Measurements from ENCODE around the gene CYP2J2. TPM values are rescaled to one million over a fixed set of nuclear protein-coding genes. Genes with fewer than 3 reads are reported as not detected.

CYP2J2 gene
- total RNA-seq, 2 experiments from 2014 or later = not detected

GRCh38 chr1:59967780-59968179 lies 41.2 kb upstream of the CYP2J2 start:
- no peak overlapping the region for H3K27ac ChIP-seq (ENCODE audit: low read depth, low read length, poor library complexity, severe bottlenecking)
- DNase-seq (ENCODE audit: low spot score) = no peak
- no peaks in the 10 kb centered on the region for H3K4me1 ChIP-seq (ENCODE audit: insufficient read depth, low read length, poor library complexity, severe bottlenecking)
- CTCF ChIA-PET (ENCODE audit: unreplicated experiment) = no interaction called here
- POLR2A ChIA-PET = interaction anchor here (0.9 kb wide), 1 partner anchor 12 kb away, joined by 3 read pairs; no protein-coding TSS in a partner anchor
- no peak overlapping the region for H3K4me3 ChIP-seq (ENCODE audit: low read depth, low read length, poor library complexity, severe bottlenecking)
- no peaks in the 10 kb centered on the region for H3K79me2 ChIP-seq (ENCODE audit: insufficient read depth, low read depth, low read length)
- H3K9me2 ChIP-seq (ENCODE audit: insufficient read depth, low read length) = no peaks in the 10 kb centered on the region
- no peaks in the 10 kb centered on the region for H4K20me1 ChIP-seq (ENCODE audit: insufficient read depth, low read length)
- intact Hi-C loops (cut with micrococcal nuclease; ENCODE audit: unreplicated experiment) = no loop called here
- H2AFZ ChIP-seq (ENCODE audit: low read length) = no peak overlapping the region
- no peak for TF ChIP-seq EZH2phosphoT487 (IDR thresholded peaks at IDR 0.05; ENCODE audit: borderline replicate concordance, low read depth, low read length)
- TF ChIP-seq, protein P1, sequence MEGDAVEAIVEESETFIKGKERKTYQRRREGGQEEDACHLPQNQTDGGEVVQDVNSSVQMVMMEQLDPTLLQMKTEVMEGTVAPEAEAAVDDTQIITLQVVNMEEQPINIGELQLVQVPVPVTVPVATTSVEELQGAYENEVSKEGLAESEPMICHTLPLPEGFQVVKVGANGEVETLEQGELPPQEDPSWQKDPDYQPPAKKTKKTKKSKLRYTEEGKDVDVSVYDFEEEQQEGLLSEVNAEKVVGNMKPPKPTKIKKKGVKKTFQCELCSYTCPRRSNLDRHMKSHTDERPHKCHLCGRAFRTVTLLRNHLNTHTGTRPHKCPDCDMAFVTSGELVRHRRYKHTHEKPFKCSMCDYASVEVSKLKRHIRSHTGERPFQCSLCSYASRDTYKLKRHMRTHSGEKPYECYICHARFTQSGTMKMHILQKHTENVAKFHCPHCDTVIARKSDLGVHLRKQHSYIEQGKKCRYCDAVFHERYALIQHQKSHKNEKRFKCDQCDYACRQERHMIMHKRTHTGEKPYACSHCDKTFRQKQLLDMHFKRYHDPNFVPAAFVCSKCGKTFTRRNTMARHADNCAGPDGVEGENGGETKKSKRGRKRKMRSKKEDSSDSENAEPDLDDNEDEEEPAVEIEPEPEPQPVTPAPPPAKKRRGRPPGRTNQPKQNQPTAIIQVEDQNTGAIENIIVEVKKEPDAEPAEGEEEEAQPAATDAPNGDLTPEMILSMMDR (conservative IDR thresholded peaks at IDR 0.05; ENCODE audit: low read length) = no peak
- no peaks in the 10 kb centered on the region for H3K36me3 ChIP-seq (ENCODE audit: insufficient read depth, low read length)
- no peaks in the 10 kb centered on the region for H3K9me3 ChIP-seq (ENCODE audit: low read length)
- no TSS peak for BruUV-seq (replicated peaks)
- H3K4me2 ChIP-seq (ENCODE audit: low read length) = no peak overlapping the region

DNA sequence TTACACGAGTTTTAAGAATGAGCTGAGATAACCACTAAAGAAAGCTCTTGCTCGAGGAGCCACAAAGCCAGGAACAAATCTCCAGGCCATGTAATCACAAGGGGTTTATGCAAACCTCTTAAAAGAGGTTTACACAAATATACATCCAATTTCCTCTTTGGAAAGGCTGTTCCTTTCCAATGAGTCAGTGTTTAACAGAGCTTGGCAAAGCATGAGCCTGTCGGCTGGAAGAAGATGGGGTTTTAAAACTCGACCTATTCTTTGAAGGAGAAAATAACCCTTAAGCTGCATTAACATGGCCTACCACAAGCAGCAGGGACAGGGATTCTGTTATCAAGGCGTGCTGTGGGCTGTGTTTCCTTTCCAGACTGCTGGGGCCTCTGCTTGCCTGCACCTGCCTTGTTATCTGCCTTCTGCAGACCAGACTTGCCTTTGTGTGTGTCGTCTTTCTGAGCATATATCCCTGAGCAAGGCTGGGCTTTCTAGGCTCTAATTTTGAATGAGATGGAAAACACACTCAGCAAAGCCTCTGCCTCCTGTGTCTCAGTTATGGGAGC lies 40.6 kb upstream of the CYP2J2 start:
- no peak overlapping the region for H3K4me3 ChIP-seq (ENCODE audit: low read depth, low read length, poor library complexity, severe bottlenecking)
- ChIA-PET CTCF (ENCODE audit: unreplicated experiment) (no interaction called here), POLR2A (interaction anchor here (0.9 kb wide), 1 partner anchor 13 kb away, joined by 3 read pairs; no protein-coding TSS in a partner anchor)
- H3K9me3 ChIP-seq (ENCODE audit: low read length) = no peaks in the 10 kb centered on the region
- H3K4me2 ChIP-seq (ENCODE audit: low read length) = no peak overlapping the region
- H4K20me1 ChIP-seq (ENCODE audit: insufficient read depth, low read length) = no peaks in the 10 kb centered on the region
- H3K4me1 ChIP-seq (ENCODE audit: insufficient read depth, low read length, poor library complexity, severe bottlenecking) = no peaks in the 10 kb centered on the region
- no TSS peak for BruUV-seq (replicated peaks)
- no peaks in the 10 kb centered on the region for H3K36me3 ChIP-seq (ENCODE audit: insufficient read depth, low read length)
- H3K27ac ChIP-seq (ENCODE audit: low read depth, low read length, poor library complexity, severe bottlenecking) = no peak overlapping the region
- H3K9me2 ChIP-seq (ENCODE audit: insufficient read depth, low read length) = no peaks in the 10 kb centered on the region
- no peak for DNase-seq (ENCODE audit: low spot score)
- H3K79me2 ChIP-seq (ENCODE audit: insufficient read depth, low read depth, low read length) = no peaks in the 10 kb centered on the region
- intact Hi-C loops (cut with micrococcal nuclease; ENCODE audit: unreplicated experiment) = no loop called here
- no peak overlapping the region for H2AFZ ChIP-seq (ENCODE audit: low read length)
- TF ChIP-seq EZH2phosphoT487 (IDR thresholded peaks at IDR 0.05; ENCODE audit: borderline replicate concordance, low read depth, low read length) = no peak
- TF ChIP-seq, protein P1 (conservative IDR thresholded peaks at IDR 0.05; ENCODE audit: low read length) = no peak

DNA sequence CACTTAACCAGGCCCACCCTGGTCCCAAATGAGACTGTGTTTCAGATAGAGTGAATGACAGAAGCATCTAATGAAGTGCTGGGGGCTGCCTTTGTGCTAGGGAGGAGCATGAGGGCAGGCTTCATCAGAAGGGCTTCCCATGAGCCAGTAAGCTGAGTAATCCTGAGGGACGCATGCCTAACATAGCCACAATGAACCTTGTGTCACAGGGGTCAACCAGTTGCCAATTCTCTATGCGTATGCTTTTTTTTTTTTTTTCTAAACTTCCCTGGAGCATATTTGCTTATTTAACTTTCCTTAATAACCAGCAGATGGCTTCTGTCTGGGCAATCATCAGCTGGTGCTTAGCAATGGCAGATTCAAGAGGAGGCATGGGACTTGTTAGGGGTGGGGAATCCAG lies 25.5 kb upstream of the CYP2J2 start:
- Histone ChIP-seq H3K4me3 (ENCODE audit: low read depth, low read length, poor library complexity, severe bottlenecking) (no peak overlapping the region), H3K9me2 (ENCODE audit: insufficient read depth, low read length) (no peaks in the 10 kb centered on the region), H3K79me2 (ENCODE audit: insufficient read depth, low read depth, low read length) (no peaks in the 10 kb centered on the region), H3K36me3 (ENCODE audit: insufficient read depth, low read length) (no peaks in the 10 kb centered on the region), H4K20me1 (ENCODE audit: insufficient read depth, low read length) (no peaks in the 10 kb centered on the region), H3K4me2 (ENCODE audit: low read length) (no peak overlapping the region), H2AFZ (ENCODE audit: low read length) (no peak overlapping the region), H3K9me3 (ENCODE audit: low read length) (no peaks in the 10 kb centered on the region), H3K27ac (ENCODE audit: low read depth, low read length, poor library complexity, severe bottlenecking) (no peak overlapping the region), H3K4me1 (ENCODE audit: insufficient read depth, low read length, poor library complexity, severe bottlenecking) (no peaks in the 10 kb centered on the region)
- POLR2A ChIA-PET = interaction anchor here (0.7 kb wide), 1 partner anchor 23 kb away, joined by 4 read pairs; no protein-coding TSS in a partner anchor
- intact Hi-C loops (cut with micrococcal nuclease; ENCODE audit: unreplicated experiment) = no loop called here
- CTCF ChIA-PET (ENCODE audit: unreplicated experiment) = no interaction called here
- no TSS peak for BruUV-seq (replicated peaks)
- DNase-seq (ENCODE audit: low spot score) = no peak
- TF ChIP-seq, protein P1 (conservative IDR thresholded peaks at IDR 0.05; ENCODE audit: low read length) = no peak
- TF ChIP-seq EZH2phosphoT487 (IDR thresholded peaks at IDR 0.05; ENCODE audit: borderline replicate concordance, low read depth, low read length) = no peak

Measured in OCI-LY7 (cell line).